ENCODE results near the gene GOLGA6B. TPM values are rescaled to one million over a fixed set of nuclear protein-coding genes. Genes with fewer than 3 reads are reported as not detected.
"Not testable (repeated sequence)": the region's sequence is repeated elsewhere in the genome, so short reads cannot be mapped to it uniquely, and the experiment has no call there.

Gene GOLGA6B, protein sequence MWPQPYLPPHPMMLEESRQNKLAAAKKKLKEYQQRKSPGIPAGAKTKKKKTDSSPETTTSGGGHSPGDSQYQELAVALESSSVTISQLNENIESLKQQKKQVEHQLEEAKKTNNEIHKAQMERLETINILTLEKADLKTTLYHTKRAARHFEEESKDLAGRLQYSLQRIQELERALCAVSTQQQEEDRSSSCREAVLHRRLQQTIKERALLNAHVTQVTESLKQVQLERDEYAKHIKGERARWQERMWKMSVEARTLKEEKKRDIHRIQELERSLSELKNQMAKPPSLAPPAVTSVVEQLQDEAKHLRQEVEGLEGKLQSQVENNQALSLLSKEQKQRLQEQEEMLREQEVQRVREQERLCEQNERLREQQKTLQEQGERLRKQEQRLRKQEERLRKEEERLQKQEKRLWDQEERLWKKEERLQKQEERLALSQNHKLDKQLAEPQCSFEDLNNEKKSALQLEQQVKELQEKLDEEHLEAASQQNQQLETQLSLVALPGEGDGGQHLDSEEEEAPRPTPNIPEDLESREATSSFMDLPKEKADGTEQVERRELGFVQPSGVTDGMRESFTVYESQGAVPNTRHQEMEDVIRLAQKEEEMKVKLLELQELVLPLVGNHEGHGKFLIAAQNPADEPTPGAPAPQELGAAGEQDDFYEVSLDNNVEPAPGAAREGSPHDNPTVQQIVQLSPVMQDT
- 1 to 10 TPM in 1 of 3 donors, not detected in 2; 1.1 TPM for total RNA-seq
- total RNA-seq (2013): 0.16 TPM

DNA sequence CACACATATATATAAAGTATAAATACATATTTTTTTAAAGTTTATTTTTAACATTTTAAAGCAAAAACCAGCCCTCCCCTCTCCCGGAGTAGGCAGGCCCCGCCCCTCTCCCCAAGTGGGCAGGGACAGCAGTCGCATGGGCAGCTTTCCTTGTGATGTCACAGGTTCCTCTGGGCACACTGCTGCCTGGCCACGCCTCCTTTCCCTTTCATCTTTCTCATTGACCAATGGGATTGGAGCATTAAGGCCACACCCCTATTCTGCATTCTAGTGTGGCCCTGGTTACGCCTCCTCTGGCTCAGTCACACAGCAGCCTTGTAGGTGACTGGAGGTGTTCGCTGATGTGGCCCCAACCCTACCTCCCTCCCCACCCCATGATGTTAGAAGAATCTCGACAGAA is at the start of gene GOLGA6B:
Gene GOLGA6B (plus strand): TSS at position 301 of the 400 bp plus-strand sequence. CDS start 41 bp downstream, at position 342.
- not testable (repeated sequence) for H3K36me3 Mint-ChIP-seq
- no CpG with 5 or more reads among the region's 7 CpGs for WGBS (ENCODE audit: insufficient coverage)

DNA sequence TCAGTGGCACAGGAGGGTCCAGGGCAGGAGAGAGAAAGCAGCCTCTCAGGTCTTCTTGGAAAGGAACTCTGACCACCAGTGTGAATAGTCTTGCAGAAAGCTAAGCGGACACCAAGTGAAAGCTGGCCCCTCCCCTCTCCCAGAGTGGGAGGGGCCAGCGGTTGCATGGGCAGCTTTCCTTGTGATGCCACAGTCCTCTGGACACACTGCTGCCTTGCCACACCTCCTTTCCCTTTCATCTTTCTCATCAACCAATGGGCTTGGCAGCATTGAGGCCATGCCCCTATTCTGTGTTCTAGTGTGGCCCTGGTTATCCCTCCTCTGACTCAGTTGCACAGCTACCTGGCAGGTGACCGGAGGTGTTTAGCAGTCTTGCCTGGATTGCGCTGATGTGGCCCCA is 49.7 kb upstream of the GOLGA6B start:
- Histone ChIP-seq H3K27me3 (ENCODE audit: control insufficient read depth, insufficient read depth, low read length) (no peaks in the 10 kb centered on the region), H3K4me3 (ENCODE audit: low read length) (no peak overlapping the region), H3K4me1 (ENCODE audit: control insufficient read depth, insufficient read depth, low read length) (no peaks in the 10 kb centered on the region), H3K9me3 (ENCODE audit: control insufficient read depth, insufficient read depth, low read length) (no peaks in the 10 kb centered on the region), H3K27ac (ENCODE audit: low read length) (no peak overlapping the region), H3K36me3 (ENCODE audit: control insufficient read depth, insufficient read depth, low read length) (no peaks in the 10 kb centered on the region)
- intact Hi-C loops (cut with micrococcal nuclease): loop anchor here (5.0 kb wide), 1 partner anchor 478 kb away; no protein-coding TSS in a partner anchor
- peaks cover 0 to 7% of the 10 kb centered on the region in 2 donors for H3K4me1 Mint-ChIP-seq
- H3K4me3 Mint-ChIP-seq: no peak overlapping the region
- WGBS (ENCODE audit: insufficient coverage): 98% methylated on average over 4 of the region's 4 CpGs
- TF ChIP-seq, protein P1, sequence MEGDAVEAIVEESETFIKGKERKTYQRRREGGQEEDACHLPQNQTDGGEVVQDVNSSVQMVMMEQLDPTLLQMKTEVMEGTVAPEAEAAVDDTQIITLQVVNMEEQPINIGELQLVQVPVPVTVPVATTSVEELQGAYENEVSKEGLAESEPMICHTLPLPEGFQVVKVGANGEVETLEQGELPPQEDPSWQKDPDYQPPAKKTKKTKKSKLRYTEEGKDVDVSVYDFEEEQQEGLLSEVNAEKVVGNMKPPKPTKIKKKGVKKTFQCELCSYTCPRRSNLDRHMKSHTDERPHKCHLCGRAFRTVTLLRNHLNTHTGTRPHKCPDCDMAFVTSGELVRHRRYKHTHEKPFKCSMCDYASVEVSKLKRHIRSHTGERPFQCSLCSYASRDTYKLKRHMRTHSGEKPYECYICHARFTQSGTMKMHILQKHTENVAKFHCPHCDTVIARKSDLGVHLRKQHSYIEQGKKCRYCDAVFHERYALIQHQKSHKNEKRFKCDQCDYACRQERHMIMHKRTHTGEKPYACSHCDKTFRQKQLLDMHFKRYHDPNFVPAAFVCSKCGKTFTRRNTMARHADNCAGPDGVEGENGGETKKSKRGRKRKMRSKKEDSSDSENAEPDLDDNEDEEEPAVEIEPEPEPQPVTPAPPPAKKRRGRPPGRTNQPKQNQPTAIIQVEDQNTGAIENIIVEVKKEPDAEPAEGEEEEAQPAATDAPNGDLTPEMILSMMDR (IDR thresholded peaks at IDR 0.05): no peak
- no peak for DNase-seq
- no peak overlapping the region for H3K27ac Mint-ChIP-seq
- no peaks in the 10 kb centered on the region for H3K9me3 Mint-ChIP-seq
- H3K27me3 Mint-ChIP-seq (ENCODE audit: low read depth in 2 of 2): no peaks in the 10 kb centered on the region
- H3K36me3 Mint-ChIP-seq: no peaks in the 10 kb centered on the region
- no peak for ATAC-seq

More for the DNA sequence above, at the start of gene GOLGA6B:
- H3K27ac Mint-ChIP-seq; H3K27ac ChIP-seq (ENCODE audit: low read length); H3K27me3 Mint-ChIP-seq (ENCODE audit: low read depth in 2 of 2); H3K9me3 ChIP-seq (ENCODE audit: control insufficient read depth, insufficient read depth, low read length); H3K4me3 ChIP-seq (ENCODE audit: low read length); H3K4me3 Mint-ChIP-seq; DNase-seq; H3K36me3 ChIP-seq (ENCODE audit: control insufficient read depth, insufficient read depth, low read length); ATAC-seq; H3K9me3 Mint-ChIP-seq; intact Hi-C loops (cut with micrococcal nuclease); H3K4me1 Mint-ChIP-seq; H3K27me3 ChIP-seq (ENCODE audit: control insufficient read depth, insufficient read depth, low read length); H3K4me1 ChIP-seq (ENCODE audit: control insufficient read depth, insufficient read depth, low read length): not testable (repeated sequence)

DNA sequence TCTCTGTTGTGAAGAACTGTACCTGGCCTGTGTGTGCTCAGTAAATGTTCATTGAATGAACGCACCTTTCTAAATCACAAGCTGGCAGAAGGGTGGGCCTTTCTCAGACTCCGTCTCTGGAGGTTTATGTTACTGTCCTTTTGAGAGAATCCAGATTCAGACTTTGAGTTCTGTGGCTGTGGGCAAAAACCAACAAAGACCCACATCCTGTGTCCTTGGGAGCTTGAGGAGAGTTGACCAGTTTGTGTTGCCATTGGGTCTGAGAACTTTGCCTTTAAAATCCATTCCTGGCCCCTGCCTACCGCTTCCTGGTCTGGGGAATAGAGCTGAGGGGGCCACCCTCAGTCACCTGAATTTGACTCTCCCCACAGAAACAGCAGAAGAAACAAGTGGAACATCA is 46.4 kb upstream of the GOLGA6B start:
- H3K27ac ChIP-seq (ENCODE audit: low read length); ATAC-seq; DNase-seq; H3K9me3 Mint-ChIP-seq; H3K9me3 ChIP-seq (ENCODE audit: control insufficient read depth, insufficient read depth, low read length); intact Hi-C loops (cut with micrococcal nuclease); H3K4me1 ChIP-seq (ENCODE audit: control insufficient read depth, insufficient read depth, low read length); H3K27me3 ChIP-seq (ENCODE audit: control insufficient read depth, insufficient read depth, low read length); H3K4me1 Mint-ChIP-seq; H3K4me3 Mint-ChIP-seq; H3K36me3 ChIP-seq (ENCODE audit: control insufficient read depth, insufficient read depth, low read length); H3K27ac Mint-ChIP-seq; H3K36me3 Mint-ChIP-seq; H3K4me3 ChIP-seq (ENCODE audit: low read length); H3K27me3 Mint-ChIP-seq (ENCODE audit: low read depth in 2 of 2): not testable (repeated sequence)
- 77% methylated on average over 3 of the region's 3 CpGs for WGBS (ENCODE audit: insufficient coverage)

DNA sequence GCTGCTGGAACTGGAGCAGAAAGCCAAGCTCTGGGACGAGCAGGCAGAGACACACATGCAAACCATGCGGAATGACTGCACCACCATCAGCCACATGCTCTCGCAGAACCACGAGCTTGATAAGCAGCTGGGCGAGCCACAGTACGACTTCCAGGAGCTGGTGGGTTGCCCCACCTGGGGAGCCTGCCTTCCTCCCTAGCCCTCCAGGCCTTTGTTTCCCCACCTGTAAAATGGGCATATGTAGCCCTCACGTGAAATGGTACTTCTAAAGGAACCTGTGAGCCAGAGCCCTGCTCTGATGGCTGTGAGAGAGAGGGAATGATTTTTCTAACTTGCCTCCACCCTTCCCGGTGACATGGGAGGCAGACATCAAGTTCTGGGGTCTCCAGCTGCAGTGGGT is 44.6 kb upstream of the GOLGA6B start:
- ATAC-seq (no peak), DNase-seq (no peak)
- H3K27ac Mint-ChIP-seq: no peak overlapping the region
- Histone ChIP-seq H3K36me3 (ENCODE audit: control insufficient read depth, insufficient read depth, low read length) (no peaks in the 10 kb centered on the region), H3K4me3 (ENCODE audit: low read length) (no peak overlapping the region), H3K27me3 (ENCODE audit: control insufficient read depth, insufficient read depth, low read length) (no peaks in the 10 kb centered on the region), H3K27ac (ENCODE audit: low read length) (no peak overlapping the region), H3K9me3 (ENCODE audit: control insufficient read depth, insufficient read depth, low read length) (no peaks in the 10 kb centered on the region), H3K4me1 (ENCODE audit: control insufficient read depth, insufficient read depth, low read length) (no peaks in the 10 kb centered on the region)
- H3K9me3 Mint-ChIP-seq: no peaks in the 10 kb centered on the region
- H3K4me1 Mint-ChIP-seq: peaks cover 0 to 7% of the 10 kb centered on the region in 2 donors
- WGBS (ENCODE audit: insufficient coverage): 89% methylated on average over 8 of the region's 8 CpGs
- no peak overlapping the region for H3K4me3 Mint-ChIP-seq
- TF ChIP-seq, protein P1 (IDR thresholded peaks at IDR 0.05): no peak
- intact Hi-C loops (cut with micrococcal nuclease): no loop called here
- no peaks in the 10 kb centered on the region for H3K27me3 Mint-ChIP-seq (ENCODE audit: low read depth in 2 of 2)
- H3K36me3 Mint-ChIP-seq: no peaks in the 10 kb centered on the region

DNA sequence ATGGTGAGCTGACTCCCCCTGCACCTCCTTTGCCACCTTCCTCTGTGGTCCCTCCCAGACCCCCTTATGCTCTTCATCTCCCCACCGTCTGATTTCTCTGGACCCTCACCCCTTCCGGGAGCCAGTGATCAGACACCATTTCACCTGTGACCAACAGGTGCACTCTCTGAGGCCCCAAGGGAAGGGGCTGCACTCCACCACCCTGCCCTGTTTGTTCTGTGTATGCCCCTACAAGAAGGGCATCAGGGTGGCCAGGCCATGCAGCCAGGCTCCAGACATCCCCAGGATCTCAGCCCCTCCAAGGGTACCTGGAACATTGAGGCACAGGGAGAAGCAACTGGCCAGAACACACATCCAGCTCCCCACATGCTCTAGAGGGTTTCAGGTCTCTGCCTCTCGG is 42.2 kb upstream of the GOLGA6B start:
- H3K4me3 ChIP-seq (ENCODE audit: low read length); ATAC-seq; H3K9me3 ChIP-seq (ENCODE audit: control insufficient read depth, insufficient read depth, low read length); H3K9me3 Mint-ChIP-seq; H3K4me3 Mint-ChIP-seq; DNase-seq; H3K27me3 ChIP-seq (ENCODE audit: control insufficient read depth, insufficient read depth, low read length); H3K4me1 Mint-ChIP-seq; H3K27ac Mint-ChIP-seq; H3K27ac ChIP-seq (ENCODE audit: low read length); intact Hi-C loops (cut with micrococcal nuclease); H3K36me3 ChIP-seq (ENCODE audit: control insufficient read depth, insufficient read depth, low read length); H3K36me3 Mint-ChIP-seq; H3K27me3 Mint-ChIP-seq (ENCODE audit: low read depth in 2 of 2); H3K4me1 ChIP-seq (ENCODE audit: control insufficient read depth, insufficient read depth, low read length): not testable (repeated sequence)
- 93% methylated on average over 3 of the region's 3 CpGs for WGBS (ENCODE audit: insufficient coverage)

All from natural killer cell (primary cell).